ENCODE measurements around the gene SSC5D. TPM values are rescaled to one million over a fixed set of nuclear protein-coding genes. Genes with fewer than 3 reads are reported as not detected.
A peak's percentile ranks its signal among the peaks of the same experiment; 100 is the strongest.

The SSC5D gene
- total and polyA plus RNA-seq, 2 experiments from 2014 or later = 0.23 to 0.69 TPM

GRCh38 chr19:55459551-55459949, 28.7 kb upstream of the SSC5D start:
- DNase-seq (ENCODE audit: low spot score) = no peak
- H3K27ac ChIP-seq (ENCODE audit: low read depth) = no peak overlapping the region
- H3K9me2 ChIP-seq (ENCODE audit: insufficient read depth) = no peaks in the 10 kb centered on the region
- no peaks in the 10 kb centered on the region for H3K27me3 ChIP-seq (ENCODE audit: insufficient read depth)
- H3K4me1 ChIP-seq (ENCODE audit: insufficient read depth) = peaks cover 25% of the 10 kb centered on the region
- no peak for TF ChIP-seq STAT1 (IDR thresholded peaks at IDR 0.05; ENCODE audit: unreplicated experiment)
- TF ChIP-seq, protein P1, sequence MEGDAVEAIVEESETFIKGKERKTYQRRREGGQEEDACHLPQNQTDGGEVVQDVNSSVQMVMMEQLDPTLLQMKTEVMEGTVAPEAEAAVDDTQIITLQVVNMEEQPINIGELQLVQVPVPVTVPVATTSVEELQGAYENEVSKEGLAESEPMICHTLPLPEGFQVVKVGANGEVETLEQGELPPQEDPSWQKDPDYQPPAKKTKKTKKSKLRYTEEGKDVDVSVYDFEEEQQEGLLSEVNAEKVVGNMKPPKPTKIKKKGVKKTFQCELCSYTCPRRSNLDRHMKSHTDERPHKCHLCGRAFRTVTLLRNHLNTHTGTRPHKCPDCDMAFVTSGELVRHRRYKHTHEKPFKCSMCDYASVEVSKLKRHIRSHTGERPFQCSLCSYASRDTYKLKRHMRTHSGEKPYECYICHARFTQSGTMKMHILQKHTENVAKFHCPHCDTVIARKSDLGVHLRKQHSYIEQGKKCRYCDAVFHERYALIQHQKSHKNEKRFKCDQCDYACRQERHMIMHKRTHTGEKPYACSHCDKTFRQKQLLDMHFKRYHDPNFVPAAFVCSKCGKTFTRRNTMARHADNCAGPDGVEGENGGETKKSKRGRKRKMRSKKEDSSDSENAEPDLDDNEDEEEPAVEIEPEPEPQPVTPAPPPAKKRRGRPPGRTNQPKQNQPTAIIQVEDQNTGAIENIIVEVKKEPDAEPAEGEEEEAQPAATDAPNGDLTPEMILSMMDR (conservative IDR thresholded peaks at IDR 0.05; ENCODE audit: low read depth in 2 of 2) = no peak
- TF ChIP-seq ZNF114 (CRISPR knock-in tag; IDR thresholded peaks at IDR 0.05) = no peak
- no peak for TF ChIP-seq POLR2AphosphoS5 (IDR thresholded peaks at IDR 0.05; ENCODE audit: low read depth)
- TF ChIP-seq EZH2 (IDR thresholded peaks at IDR 0.05; ENCODE audit: low read depth, unreplicated experiment) = no peak
- TF ChIP-seq JUNB (IDR thresholded peaks at IDR 0.05; ENCODE audit: unreplicated experiment) = no peak
- no peak for TF ChIP-seq CREB1 (CRISPR knock-in tag; IDR thresholded peaks at IDR 0.05; ENCODE audit: low read depth)
- TF ChIP-seq NANOG (IDR thresholded peaks at IDR 0.05; ENCODE audit: borderline replicate concordance) = no peak
- TF ChIP-seq ETS1 (IDR thresholded peaks at IDR 0.05) = no peak
- TF ChIP-seq, protein P2, sequence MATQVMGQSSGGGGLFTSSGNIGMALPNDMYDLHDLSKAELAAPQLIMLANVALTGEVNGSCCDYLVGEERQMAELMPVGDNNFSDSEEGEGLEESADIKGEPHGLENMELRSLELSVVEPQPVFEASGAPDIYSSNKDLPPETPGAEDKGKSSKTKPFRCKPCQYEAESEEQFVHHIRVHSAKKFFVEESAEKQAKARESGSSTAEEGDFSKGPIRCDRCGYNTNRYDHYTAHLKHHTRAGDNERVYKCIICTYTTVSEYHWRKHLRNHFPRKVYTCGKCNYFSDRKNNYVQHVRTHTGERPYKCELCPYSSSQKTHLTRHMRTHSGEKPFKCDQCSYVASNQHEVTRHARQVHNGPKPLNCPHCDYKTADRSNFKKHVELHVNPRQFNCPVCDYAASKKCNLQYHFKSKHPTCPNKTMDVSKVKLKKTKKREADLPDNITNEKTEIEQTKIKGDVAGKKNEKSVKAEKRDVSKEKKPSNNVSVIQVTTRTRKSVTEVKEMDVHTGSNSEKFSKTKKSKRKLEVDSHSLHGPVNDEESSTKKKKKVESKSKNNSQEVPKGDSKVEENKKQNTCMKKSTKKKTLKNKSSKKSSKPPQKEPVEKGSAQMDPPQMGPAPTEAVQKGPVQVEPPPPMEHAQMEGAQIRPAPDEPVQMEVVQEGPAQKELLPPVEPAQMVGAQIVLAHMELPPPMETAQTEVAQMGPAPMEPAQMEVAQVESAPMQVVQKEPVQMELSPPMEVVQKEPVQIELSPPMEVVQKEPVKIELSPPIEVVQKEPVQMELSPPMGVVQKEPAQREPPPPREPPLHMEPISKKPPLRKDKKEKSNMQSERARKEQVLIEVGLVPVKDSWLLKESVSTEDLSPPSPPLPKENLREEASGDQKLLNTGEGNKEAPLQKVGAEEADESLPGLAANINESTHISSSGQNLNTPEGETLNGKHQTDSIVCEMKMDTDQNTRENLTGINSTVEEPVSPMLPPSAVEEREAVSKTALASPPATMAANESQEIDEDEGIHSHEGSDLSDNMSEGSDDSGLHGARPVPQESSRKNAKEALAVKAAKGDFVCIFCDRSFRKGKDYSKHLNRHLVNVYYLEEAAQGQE (IDR thresholded peaks at IDR 0.05; ENCODE audit: unreplicated experiment) = no peak
- TF ChIP-seq ZNF462 (CRISPR knock-in tag; IDR thresholded peaks at IDR 0.05) = no peak
- no peak for TF ChIP-seq EZH2phosphoT487 (IDR thresholded peaks at IDR 0.05; ENCODE audit: unreplicated experiment)
- TF ChIP-seq ZNF331 (CRISPR knock-in tag; IDR thresholded peaks at IDR 0.05; ENCODE audit: low read depth) = no peak
- peaks cover 19% of the 10 kb centered on the region; the same call in 1 of the 2 replicates for H3F3A ChIP-seq (replicated peaks; ENCODE audit: low read depth)
- peaks cover 16% of the 10 kb centered on the region for H3K27me3 Mint-ChIP-seq (ENCODE audit: insufficient read depth, low read depth, poor library complexity)
- H3K4me3 ChIP-seq = peak overlapping the region; percentile 66; the same call in 1 of the 2 replicates
- H3K27ac Mint-ChIP-seq = no peak overlapping the region
- H3K4me2 ChIP-seq = peak overlapping the region; percentile 88; the same call in 1 of the 2 replicates
- H3K79me2 ChIP-seq (replicated peaks; ENCODE audit: insufficient read depth) = peaks cover 21% of the 10 kb centered on the region
- peak overlapping the region; percentile 91; the same call in 1 of the 3 replicates for H3K4me3 Mint-ChIP-seq
- peaks cover 10% of the 10 kb centered on the region for H3K36me3 Mint-ChIP-seq (ENCODE audit: low read depth)
- ATAC-seq = no peak
- H3K4me1 Mint-ChIP-seq = peaks cover 34% of the 10 kb centered on the region
- H2AFZ ChIP-seq = no peak overlapping the region
- H3K36me3 ChIP-seq (ENCODE audit: insufficient read depth) = no peaks in the 10 kb centered on the region
- peaks cover 3% of the 10 kb centered on the region; the same call in 1 of the 3 replicates for H3K9me3 Mint-ChIP-seq
- no peaks in the 10 kb centered on the region; the same call in none of the 2 replicates for H4K20me1 ChIP-seq (replicated peaks; ENCODE audit: insufficient read depth)
